Spinal cord (tissue), 10 donors: ENCODE results near the gene GHR. TPM values are rescaled to one million over a fixed set of nuclear protein-coding genes. Genes with fewer than 3 reads are reported as not detected.

Source experiments
- DNase-seq, 6 donors: peaks; one replicate each; pipeline versions ENCODE4 v3.0.0 to v3.0.0-alpha.2; 2013 to 2015; ENCODE audit warnings: low spot score in 6 of 6, low read depth in 4 of 6
- H3K27ac ChIP-seq: one replicate; pipeline ENCODE4 v1.5.1; 2013; ENCODE audit warnings: low read depth, low read length, control low read depth
- H3K27me3 ChIP-seq: one replicate; pipeline ENCODE4 v1.6.1; 2013; ENCODE audit warnings: low read length; ENCODE audit not compliant: control insufficient read depth, insufficient read depth
- H3K36me3 ChIP-seq: one replicate; pipeline ENCODE4 v1.6.1; 2013; ENCODE audit warnings: low read length; ENCODE audit not compliant: control insufficient read depth, insufficient read depth
- H3K4me1 ChIP-seq: one replicate; pipeline ENCODE4 v1.6.1; 2013; ENCODE audit warnings: low read length; ENCODE audit not compliant: control insufficient read depth, insufficient read depth
- H3K4me3 ChIP-seq: one replicate; pipeline ENCODE4 v1.5.1; 2013; ENCODE audit warnings: low read depth, low read length, control low read depth
- H3K9me3 ChIP-seq: one replicate; pipeline ENCODE4 v1.6.1; 2013; ENCODE audit warnings: low read length; ENCODE audit not compliant: control insufficient read depth, insufficient read depth
- WGBS: methylation state at CpG from one replicate; pipeline ENCODE4 v1.1.5; 2013; ENCODE audit warnings: missing lambda C conversion rate; ENCODE audit not compliant: insufficient coverage; 5-methylcytosine and 5-hydroxymethylcytosine counted together
- polyA plus RNA-seq, 2 donors: library from polyadenylated mRNA; unstranded; fragments of 120-200 nt; gene quantifications; one replicate each; pipeline ENCODE4 v1.2.1, GENCODE V29; 2013; ENCODE audit not compliant: insufficient read length in 2 of 2
- total RNA-seq, 2 donors: library from RNA; depleted of rRNA in 1 of 2; stranded (reverse); fragments of 120-200 nt in 1 of 2; fragments of >200 nt in 1 of 2; gene quantifications; one replicate each; pipeline versions ENCODE4 v1.2.3 to v1.2.4, GENCODE V29; 2013 to 2014
- donor health status: healthy.

GHR gene
- total and polyA plus RNA-seq, 4 donors = 9.9 to 12.7 (median 11.7) TPM

GRCh38 chr5:42491699-42492098 lies 68.5 kb downstream of the GHR start:
- DNase-seq = no peak
- no peaks in the 10 kb centered on the region for H3K9me3 ChIP-seq
- H3K36me3 ChIP-seq = no peaks in the 10 kb centered on the region
- no peaks in the 10 kb centered on the region for H3K4me1 ChIP-seq
- H3K4me3 ChIP-seq = no peak overlapping the region
- H3K27ac ChIP-seq = no peak overlapping the region
- H3K27me3 ChIP-seq = no peaks in the 10 kb centered on the region
- 86% methylated on average over 1 of the region's 3 CpGs for WGBS

GRCh38 chr5:42492974-42493373 lies 69.7 kb downstream of the GHR start:
- Histone ChIP-seq H3K27ac (no peak overlapping the region), H3K4me3 (no peak overlapping the region), H3K36me3 (no peaks in the 10 kb centered on the region), H3K4me1 (no peaks in the 10 kb centered on the region), H3K9me3 (no peaks in the 10 kb centered on the region), H3K27me3 (no peaks in the 10 kb centered on the region)
- no peak for DNase-seq
- WGBS = 35% methylated on average over 3 of the region's 3 CpGs

GRCh38 chr5:42494414-42494813 lies 71.2 kb downstream of the GHR start:
- H3K27me3 ChIP-seq = no peaks in the 10 kb centered on the region
- H3K4me3 ChIP-seq = no peak overlapping the region
- 83% methylated on average over 1 of the region's 4 CpGs for WGBS
- no peak for DNase-seq
- no peaks in the 10 kb centered on the region for H3K36me3 ChIP-seq
- H3K4me1 ChIP-seq = no peaks in the 10 kb centered on the region
- H3K27ac ChIP-seq = no peak overlapping the region
- no peaks in the 10 kb centered on the region for H3K9me3 ChIP-seq

DNA sequence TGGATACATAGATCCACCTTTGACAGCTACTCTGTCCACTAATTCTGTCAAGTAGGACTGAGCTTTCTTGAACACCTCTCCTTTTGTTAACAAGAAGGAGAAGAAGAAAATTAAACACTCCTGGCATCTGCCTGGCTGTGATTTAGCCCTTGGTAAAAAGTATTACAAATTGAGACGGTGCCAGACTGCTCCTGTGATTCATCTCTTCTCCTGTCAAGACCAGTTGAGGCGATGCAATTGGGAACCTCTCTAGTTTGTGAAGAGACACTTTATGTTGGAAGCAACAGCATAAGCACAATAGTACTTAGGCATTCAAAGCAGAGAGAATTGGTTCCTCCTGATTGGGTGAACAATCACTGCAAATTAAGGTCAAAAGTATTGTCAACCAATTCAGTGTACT lies 72.7 kb downstream of the GHR start:
- no peaks in the 10 kb centered on the region for H3K4me1 ChIP-seq
- no peak overlapping the region for H3K4me3 ChIP-seq
- no peak for DNase-seq
- H3K27me3 ChIP-seq = no peaks in the 10 kb centered on the region
- no peaks in the 10 kb centered on the region for H3K9me3 ChIP-seq
- H3K27ac ChIP-seq = no peak overlapping the region
- H3K36me3 ChIP-seq = no peaks in the 10 kb centered on the region
- WGBS = 67% methylated on average over 1 of the region's 2 CpGs

GRCh38 chr5:42496397-42497156 lies 73.3 kb downstream of the GHR start:
- Histone ChIP-seq H3K4me3 (no peak overlapping the region), H3K9me3 (no peaks in the 10 kb centered on the region), H3K27me3 (no peaks in the 10 kb centered on the region), H3K36me3 (no peaks in the 10 kb centered on the region), H3K4me1 (no peaks in the 10 kb centered on the region), H3K27ac (no peak overlapping the region)
- WGBS = 100% methylated on average over 1 of the region's 4 CpGs
- DNase-seq = no peak

DNA sequence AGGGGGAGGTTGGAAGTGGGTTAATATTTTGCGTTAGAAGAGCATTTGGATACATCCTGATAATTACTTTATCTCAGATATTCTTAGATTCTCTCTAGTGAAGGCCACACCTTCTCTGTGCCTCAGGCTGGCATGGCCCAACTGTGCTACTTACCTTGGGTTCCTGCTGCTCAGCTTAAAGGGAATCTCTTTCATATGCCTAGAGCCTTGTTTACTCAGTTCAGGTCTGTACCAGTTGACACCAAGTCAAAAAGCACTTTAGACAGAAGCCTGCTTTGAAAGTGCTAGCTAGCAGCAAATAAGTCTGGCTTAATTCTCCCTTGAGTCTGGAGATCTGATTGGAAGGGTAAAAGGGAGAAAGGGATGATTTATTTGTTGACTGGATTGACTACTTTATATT lies 74.8 kb downstream of the GHR start:
- DNase-seq = no peak
- no peak overlapping the region for H3K27ac ChIP-seq
- WGBS = no CpG with 5 or more reads among the region's 1 CpG
- no peak overlapping the region for H3K4me3 ChIP-seq
- no peaks in the 10 kb centered on the region for H3K36me3 ChIP-seq
- no peaks in the 10 kb centered on the region for H3K9me3 ChIP-seq
- no peaks in the 10 kb centered on the region for H3K4me1 ChIP-seq
- no peaks in the 10 kb centered on the region for H3K27me3 ChIP-seq

DNA sequence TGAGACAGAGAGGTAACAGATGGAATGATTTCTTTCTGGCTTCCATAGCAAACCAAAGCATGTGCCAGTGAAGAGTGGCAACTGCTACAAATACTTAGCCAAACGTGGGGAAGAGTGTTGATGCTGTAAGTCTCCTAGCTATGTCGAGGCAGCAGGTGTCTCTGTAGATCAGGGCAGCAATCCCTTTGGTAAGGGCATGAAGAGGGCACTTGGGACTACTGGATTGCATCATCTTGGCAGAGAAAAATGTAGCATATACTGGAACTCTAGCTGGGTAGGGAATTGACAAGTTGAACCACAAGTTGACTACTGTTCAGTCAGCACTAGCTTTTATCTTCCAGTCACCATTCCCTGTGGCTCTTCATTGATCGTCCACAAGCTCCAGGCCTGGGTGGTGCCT lies 75.8 kb downstream of the GHR start:
- Histone ChIP-seq H3K4me3 (no peak overlapping the region), H3K4me1 (no peaks in the 10 kb centered on the region), H3K9me3 (no peaks in the 10 kb centered on the region), H3K27me3 (no peaks in the 10 kb centered on the region), H3K36me3 (no peaks in the 10 kb centered on the region), H3K27ac (no peak overlapping the region)
- 83% methylated on average over 2 of the region's 3 CpGs for WGBS
- DNase-seq = peak in 1 of 6 donors; percentile 30

DNA sequence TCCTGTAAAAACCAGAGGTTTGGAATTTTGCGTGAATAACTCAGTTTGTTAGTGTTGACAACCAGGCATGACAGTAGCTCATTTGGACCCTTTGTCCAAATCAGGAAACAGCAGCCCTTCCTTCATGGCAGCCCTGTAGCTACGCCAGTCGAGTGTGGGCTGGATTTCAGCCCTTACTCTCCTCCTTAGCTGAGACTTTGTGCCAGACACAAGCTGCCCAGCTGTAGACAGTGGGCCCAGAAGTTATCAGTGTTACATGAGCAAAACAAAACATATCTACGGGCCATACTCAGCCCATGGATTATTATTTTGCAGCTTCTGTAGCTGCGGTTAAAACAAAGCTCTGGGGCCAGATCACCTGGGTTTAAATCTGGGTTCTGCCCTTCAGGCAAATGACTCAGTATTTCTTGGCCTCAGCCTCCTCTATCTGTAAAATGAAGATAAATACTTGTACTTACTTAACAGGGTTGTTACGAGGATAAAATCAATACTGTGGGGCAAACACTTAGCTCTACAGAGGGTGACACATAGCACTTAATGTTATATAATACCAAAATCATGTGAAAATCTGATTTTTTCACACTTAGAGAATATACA lies 76.9 kb downstream of the GHR start:
- H3K9me3 ChIP-seq = no peaks in the 10 kb centered on the region
- H3K36me3 ChIP-seq = no peaks in the 10 kb centered on the region
- H3K4me3 ChIP-seq = no peak overlapping the region
- no peaks in the 10 kb centered on the region for H3K27me3 ChIP-seq
- 83% methylated on average over 5 of the region's 6 CpGs for WGBS
- H3K4me1 ChIP-seq = no peaks in the 10 kb centered on the region
- no peak overlapping the region for H3K27ac ChIP-seq
- no peak for DNase-seq

GRCh38 chr5:42502613-42503470 lies 79.6 kb downstream of the GHR start:
- WGBS = 86% methylated on average over 1 of the region's 2 CpGs
- Histone ChIP-seq H3K9me3 (no peaks in the 10 kb centered on the region), H3K27me3 (no peaks in the 10 kb centered on the region), H3K4me3 (no peak overlapping the region), H3K36me3 (no peaks in the 10 kb centered on the region), H3K27ac (no peak overlapping the region), H3K4me1 (no peaks in the 10 kb centered on the region)
- DNase-seq = no peak
